Endothelial cell of umbilical vein (primary cell): ENCODE data around the gene XAF1. TPM values are rescaled to one million over a fixed set of nuclear protein-coding genes. Genes with fewer than 3 reads are reported as not detected.

Source experiments
- BruUV-seq: library from RNA; stranded (reverse); fragments of 400-500 nt; replicated peaks from 2 replicates; lab custom pipeline; 2021; lab: Mats Ljungman, UMichigan
- CTCF ChIA-PET: fragments of 300-600, 350-600 bp; sonication (Branson Sonifier 250); formaldehyde crosslinking; loops from one replicate; lab custom pipeline; 2021; ENCODE audit warnings: antibody characterized with exemption, inconsistent platforms; lab: Charles Lee
- POLR2A ChIA-PET: fragments of 300-600, 350-600 bp; sonication (Branson Sonifier 250); formaldehyde crosslinking; loops from one replicate; lab custom pipeline; 2021; ENCODE audit warnings: antibody characterized with exemption, inconsistent platforms; lab: Charles Lee
- DNase-seq: peaks from one replicate; pipeline ENCODE4 v3.0.0-alpha.2; 2011; ENCODE audit warnings: low read depth, low spot score
- FAIRE-seq: peaks from 2 replicates; lab custom pipeline; 2011; peaks lifted over from hg19 to GRCh38; lab: Jason Lieb, UNC
- H2AFZ ChIP-seq: 2 replicates; pipeline ENCODE4 v1.6.0; 2012; ENCODE audit warnings: low read depth, low read length, control low read depth, inconsistent platforms
- H3K27ac ChIP-seq: 2 replicates; pipeline ENCODE4 v1.5.1; 2011; ENCODE audit warnings: low read depth, mild to moderate bottlenecking, control low read depth, low read length, moderate library complexity; ENCODE audit not compliant: insufficient read depth
- H3K27me3 ChIP-seq, 2 experiments: 2 replicates each; pipeline versions ENCODE4 v1.6.0 to v1.6.1; 2011; ENCODE audit warnings: low read length in 2 of 2, mixed read lengths in 1 of 2; ENCODE audit not compliant: control insufficient read depth in 2 of 2, insufficient read depth in 2 of 2
- H3K36me3 ChIP-seq, 2 experiments: 2 replicates in 1 of 2; 3 replicates in 1 of 2; pipeline ENCODE4 v1.5.1; 2011; ENCODE audit warnings: low read length in 2 of 2, mild to moderate bottlenecking in 1 of 2, moderate library complexity in 1 of 2; ENCODE audit not compliant: control insufficient read depth in 2 of 2, insufficient read depth in 2 of 2; ENCODE audit errors: extremely low read depth in 1 of 2
- H3K4me1 ChIP-seq: 3 replicates; pipeline ENCODE4 v1.5.1; 2011; ENCODE audit warnings: mild to moderate bottlenecking, low read length; ENCODE audit not compliant: control insufficient read depth, insufficient read depth; ENCODE audit errors: extremely low read depth
- H3K4me2 ChIP-seq: 2 replicates; pipeline ENCODE4 v1.6.1; 2011; ENCODE audit warnings: low read length, control low read depth, mixed read lengths; ENCODE audit not compliant: insufficient read depth
- H3K4me3 ChIP-seq, 3 experiments: fragments of 200-600 bp in 1 of 3; sonication (generic), shearing (Covaris generic) in 1 of 3; replicated peaks in 1 of 3; 2 replicates each; pipeline ENCODE4 v1.5.1; 2011 to 2016; ENCODE audit warnings: control low read depth in 3 of 3, low read length in 3 of 3, mild to moderate bottlenecking in 2 of 3, inconsistent platforms in 1 of 3, low read depth in 1 of 3, moderate library complexity in 1 of 3; ENCODE audit not compliant: insufficient read depth in 1 of 3
- H3K79me2 ChIP-seq: 2 replicates; pipeline ENCODE4 v1.6.0; 2012; ENCODE audit warnings: low read length, inconsistent platforms; ENCODE audit not compliant: control insufficient read depth, insufficient read depth
- H3K9ac ChIP-seq: replicated peaks from 2 replicates; pipeline ENCODE3; 2011; ENCODE audit warnings: low read length, control low read depth; ENCODE audit not compliant: insufficient read depth; ENCODE audit errors: extremely low read depth
- H3K9me1 ChIP-seq: replicated peaks from 3 replicates; pipeline ENCODE4 v1.6.0; 2011; ENCODE audit warnings: mild to moderate bottlenecking, low read length; ENCODE audit not compliant: control insufficient read depth, insufficient read depth; ENCODE audit errors: extremely low read depth
- H3K9me3 ChIP-seq: replicated peaks from 2 replicates; pipeline ENCODE4 v1.5.1; 2012; ENCODE audit warnings: low read length, inconsistent platforms; ENCODE audit not compliant: control insufficient read depth, insufficient read depth
- H4K20me1 ChIP-seq: replicated peaks from 2 replicates; pipeline ENCODE3; 2011; ENCODE audit warnings: mild to moderate bottlenecking, low read length; ENCODE audit not compliant: control insufficient read depth, insufficient read depth; ENCODE audit errors: extremely low read depth
- CTCF ChIP-seq, 2 donors: IDR thresholded peaks; 1 replicate in 1 of 2; 2 replicates in 1 of 2; pipeline ENCODE4 v1.5.1; 2011; ENCODE audit warnings: low read length in 2 of 2, mild to moderate bottlenecking in 2 of 2, moderate library complexity in 2 of 2, control low read depth in 1 of 2, inconsistent platforms in 1 of 2, low read depth in 1 of 2; ENCODE audit not compliant: insufficient read depth in 1 of 2; ENCODE audit errors: extremely low read depth in 1 of 2
- EZH2 ChIP-seq: IDR thresholded peaks from 2 replicates; pipeline ENCODE4 v1.6.1; 2012; ENCODE audit warnings: borderline replicate concordance, low read depth, mild to moderate bottlenecking, moderate library complexity, low read length, inconsistent platforms; ENCODE audit not compliant: severe bottlenecking
- FOS ChIP-seq: IDR thresholded peaks from 2 replicates; pipeline ENCODE4 v1.6.1; 2011; ENCODE audit warnings: mild to moderate bottlenecking, low read length, moderate library complexity, borderline replicate concordance; ENCODE audit not compliant: insufficient read depth
- GATA2 ChIP-seq: IDR thresholded peaks from 2 replicates; pipeline ENCODE4 v1.7.0; 2011; ENCODE audit warnings: low read depth, mild to moderate bottlenecking, moderate library complexity, mixed read lengths, low read length; ENCODE audit not compliant: insufficient read length, insufficient read depth
- JUN ChIP-seq: IDR thresholded peaks from 2 replicates; pipeline ENCODE4 v1.6.1; 2011; ENCODE audit warnings: borderline replicate concordance, low read depth; ENCODE audit not compliant: insufficient read length, insufficient read depth
- MAX ChIP-seq: IDR thresholded peaks from 2 replicates; pipeline ENCODE4 v1.6.1; 2011; ENCODE audit not compliant: insufficient read depth, insufficient read length
- MYC ChIP-seq: IDR thresholded peaks from one replicate; pipeline ENCODE4 v1.6.1; 2011; ENCODE audit warnings: mild to moderate bottlenecking, low read depth, low read length
- POLR2A ChIP-seq: IDR thresholded peaks from 2 replicates; pipeline ENCODE4 v1.6.1; 2012; ENCODE audit warnings: low read depth, mild to moderate bottlenecking, control low read depth, low read length
- POLR2AphosphoS5 ChIP-seq: IDR thresholded peaks from 2 replicates; pipeline ENCODE4 v1.6.1; 2012; ENCODE audit warnings: low read depth, mild to moderate bottlenecking, control low read depth, low read length, moderate library complexity; ENCODE audit not compliant: insufficient read depth
- dilution Hi-C: fragments of 300-500 bp; cut with MboI; formaldehyde crosslinking; loops from one replicate; pipeline ENCODE4 v1.15.0; 2019; ENCODE audit warnings: low sequenced_read_pairs; ENCODE audit not compliant: extremely low pct_ligation_motif_present
- intact Hi-C: fragments of 100-400 bp; cut with micrococcal nuclease; formaldehyde crosslinking; loops from one replicate; pipeline ENCODE4 v1.10.0; 2022
- polyA plus RNA-seq, 4 experiments: library from polyadenylated mRNA; depleted of rRNA in 3 of 4; stranded (reverse) in 3 of 4; unstranded in 1 of 4; fragments of >200 nt; gene quantifications; 2 replicates each; pipeline versions ENCODE4 v1.2.1 to v1.2.3, GENCODE V29; 2011 to 2012; ENCODE audit warnings: missing spikeins in 1 of 4
- total RNA-seq: library from RNA; stranded (reverse); gene quantifications from 2 replicates; pipeline ENCODE4 v1.2.3, GENCODE V29; 2021

The XAF1 gene
- total and polyA plus RNA-seq, 2 donors (not counting 3 experiments of a cell fraction or from before 2014, with no cell fraction given), result 6.3 to 21.5 TPM

GRCh38 chr17:6797718-6798351, 42.0 kb downstream of the XAF1 start:
- POLR2A ChIA-PET, result no interaction called here
- peaks cover 2 to 6% of the 10 kb centered on the region in 2 experiments for H3K27me3 ChIP-seq

More at GRCh38 chr17:6797718-6798351, 42.0 kb downstream of the XAF1 start:
- CTCF ChIA-PET, result interaction anchor here (0.9 kb wide), 1 partner anchor 45 kb away, joined by 3 read pairs; no protein-coding TSS in a partner anchor
- no peak overlapping the region for H3K9ac ChIP-seq
- H3K79me2 ChIP-seq, result no peaks in the 10 kb centered on the region
- H3K36me3 ChIP-seq, result no peaks in the 10 kb centered on the region
- no peaks in the 10 kb centered on the region for H3K9me3 ChIP-seq
- H3K4me2 ChIP-seq, result no peak overlapping the region
- TF ChIP-seq CTCF (IDR thresholded peaks at IDR 0.05; ENCODE audit: extremely low read depth in 1 of 2, insufficient read depth in 1 of 2, low read depth in 1 of 2, low read length in 2 of 2) (no peak), POLR2A (no peak), POLR2AphosphoS5 (no peak), MAX (no peak), EZH2 (no peak), GATA2 (no peak), FOS (no peak), JUN (no peak), MYC (no peak)
- dilution Hi-C loops, result no loop called here
- FAIRE-seq (no peak), DNase-seq (no peak)
- BruUV-seq, result no TSS peak
- intact Hi-C loops, result no loop called here
- no peaks in the 10 kb centered on the region for H4K20me1 ChIP-seq
- H3K27ac ChIP-seq, result no peak overlapping the region
- no peaks in the 10 kb centered on the region for H3K4me1 ChIP-seq
- no peak overlapping the region for H2AFZ ChIP-seq
- no peaks in the 10 kb centered on the region for H3K9me1 ChIP-seq
- no peak overlapping the region for H3K4me3 ChIP-seq
